Stomach (tissue), 4 donors: ENCODE measurements around the gene COL6A1.

Source experiments
- CTCF ChIP-seq, 7 experiments: fragments of 450-650 bp in 4 of 7; fragments of 200-600 bp in 3 of 7; sonication (generic) in 3 of 7; IDR thresholded peaks; one replicate each; pipeline ENCODE4 v1.5.1; 2016 to 2019; ENCODE audit warnings: antibody characterized with exemption in 7 of 7, control low read depth in 2 of 7, mild to moderate bottlenecking in 1 of 7
- POLR2A ChIP-seq, 4 donors: fragments of 450-650 bp; IDR thresholded peaks; one replicate each; pipeline ENCODE4 v1.6.1; 2016; ENCODE audit warnings: antibody characterized with exemption in 4 of 4, control low read depth in 2 of 4, mild to moderate bottlenecking in 1 of 4, moderate library complexity in 1 of 4

- TF ChIP-seq CTCF (IDR thresholded peaks at IDR 0.05) (no peak), POLR2A (IDR thresholded peaks at IDR 0.05) (no peak)
Observed at GRCh38 chr21:45945066-45945867, 36.3 kb upstream of the COL6A1 start.
